Osteoblast (primary cell): ENCODE data around the gene SPHK1. TPM values are rescaled to one million over a fixed set of nuclear protein-coding genes. Genes with fewer than 3 reads are reported as not detected.

Experiments used
- DNase-seq: peaks from one replicate; pipeline ENCODE4 v3.0.0; 2011; ENCODE audit warnings: low spot score, mixed read lengths; ENCODE audit not compliant: insufficient read length; ENCODE audit errors: missing footprints
- H2AFZ ChIP-seq: 2 replicates; pipeline ENCODE4 v1.6.0; 2011; ENCODE audit warnings: mild to moderate bottlenecking, low read length
- H3K27ac ChIP-seq: 2 replicates; pipeline ENCODE4 v1.5.1; 2011; ENCODE audit warnings: mild to moderate bottlenecking, low read depth, low read length, moderate library complexity
- H3K27me3 ChIP-seq: 2 replicates; pipeline ENCODE4 v1.6.0; 2012; ENCODE audit warnings: mild to moderate bottlenecking, control low read depth, inconsistent platforms, low read length, moderate library complexity; ENCODE audit not compliant: insufficient read depth
- H3K36me3 ChIP-seq: 2 replicates; pipeline ENCODE4 v1.5.1; 2011; ENCODE audit warnings: mild to moderate bottlenecking, low read length, control low read depth, moderate library complexity; ENCODE audit not compliant: insufficient read depth
- H3K4me1 ChIP-seq: 2 replicates; pipeline ENCODE4 v1.5.1; 2011; ENCODE audit warnings: mild to moderate bottlenecking, low read length, control low read depth, moderate library complexity; ENCODE audit not compliant: insufficient read depth
- H3K4me2 ChIP-seq: 2 replicates; pipeline ENCODE4 v1.6.0; 2011; ENCODE audit warnings: mild to moderate bottlenecking, low read length; ENCODE audit not compliant: insufficient read depth
- H3K4me3 ChIP-seq: fragments of 200-600 bp; sonication (generic); 3 replicates; pipeline ENCODE4 v1.5.1; 2012; ENCODE audit warnings: mild to moderate bottlenecking, low read length, inconsistent platforms; ENCODE audit not compliant: insufficient read depth
- H3K79me2 ChIP-seq: 2 replicates; pipeline ENCODE4 v1.6.0; 2012; ENCODE audit warnings: mild to moderate bottlenecking, low read length, control low read depth, inconsistent platforms; ENCODE audit not compliant: insufficient read depth
- H3K9me3 ChIP-seq: 2 replicates; pipeline ENCODE4 v1.5.1; 2011; ENCODE audit warnings: low read depth, low read length, control low read depth
- H4K20me1 ChIP-seq: 2 replicates; pipeline ENCODE4 v1.6.0; 2012; ENCODE audit warnings: mild to moderate bottlenecking, low read length, control low read depth; ENCODE audit not compliant: insufficient read depth
- CTCF ChIP-seq: IDR thresholded peaks from 2 replicates; pipeline ENCODE4 v1.5.1; 2011; ENCODE audit warnings: mild to moderate bottlenecking, low read depth, low read length, moderate library complexity; ENCODE audit errors: extremely low read depth
- total RNA-seq: library from RNA; depleted of rRNA; stranded (reverse); fragments of >200 nt; gene quantifications from 2 replicates; pipeline ENCODE4 v1.2.3, GENCODE V29; 2012

The SPHK1 gene
- total RNA-seq, 1 donor: 112 TPM

- H4K20me1 ChIP-seq: no peaks in the 10 kb centered on the region
- H3K27ac ChIP-seq: peak overlapping the region; percentile 99
- peak; percentile 29 for DNase-seq
- no peak overlapping the region for H2AFZ ChIP-seq
- H3K4me2 ChIP-seq: no peak overlapping the region
- no peak overlapping the region for H3K4me3 ChIP-seq
- no peaks in the 10 kb centered on the region for H3K9me3 ChIP-seq
- H3K79me2 ChIP-seq: no peaks in the 10 kb centered on the region
- TF ChIP-seq CTCF: no peak
- H3K27me3 ChIP-seq: no peaks in the 10 kb centered on the region
- H3K36me3 ChIP-seq: no peaks in the 10 kb centered on the region
- H3K4me1 ChIP-seq: peaks cover 32% of the 10 kb centered on the region
Measured at GRCh38 chr17:76369379-76369778, 15.0 kb upstream of the SPHK1 start.

DNA sequence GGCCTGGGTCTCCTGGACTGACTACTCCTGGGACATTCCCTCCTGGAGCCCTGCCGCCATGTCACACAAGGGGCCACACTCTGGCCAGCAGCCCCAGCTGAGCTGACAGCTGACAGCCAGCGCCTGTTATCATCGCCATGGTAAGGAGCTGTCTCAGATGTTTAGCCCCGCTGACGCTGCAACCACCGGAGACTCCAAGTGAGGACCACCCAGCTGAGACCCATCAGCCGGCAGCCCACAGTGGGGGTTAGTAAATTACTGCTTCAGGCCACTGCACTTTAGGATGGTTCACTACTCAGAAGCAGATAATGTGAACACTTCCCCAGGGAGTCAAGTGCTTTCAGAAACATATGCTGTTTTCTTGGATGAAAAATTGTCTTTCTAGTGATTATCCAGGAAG is 14.6 kb upstream of the SPHK1 start:
- H3K4me1 ChIP-seq: peaks cover 32% of the 10 kb centered on the region
- no peaks in the 10 kb centered on the region for H3K9me3 ChIP-seq
- H3K27me3 ChIP-seq: no peaks in the 10 kb centered on the region
- no peaks in the 10 kb centered on the region for H3K79me2 ChIP-seq
- no peak for TF ChIP-seq CTCF
- H4K20me1 ChIP-seq: no peaks in the 10 kb centered on the region
- H3K4me3 ChIP-seq: no peak overlapping the region
- peak overlapping the region; percentile 99 for H3K27ac ChIP-seq
- H3K4me2 ChIP-seq: peak overlapping the region; percentile 22
- H2AFZ ChIP-seq: no peak overlapping the region
- DNase-seq: peak; percentile 15
- H3K36me3 ChIP-seq: no peaks in the 10 kb centered on the region

- H3K27ac ChIP-seq: peak overlapping the region; percentile 99
- peak; percentile 85 for TF ChIP-seq CTCF
- no peaks in the 10 kb centered on the region for H3K27me3 ChIP-seq
- no peaks in the 10 kb centered on the region for H4K20me1 ChIP-seq
- H3K9me3 ChIP-seq: no peaks in the 10 kb centered on the region
- no peak overlapping the region for H3K4me3 ChIP-seq
- no peaks in the 10 kb centered on the region for H3K36me3 ChIP-seq
- H3K4me2 ChIP-seq: peak overlapping the region; percentile 22
- peak; percentile 92 for DNase-seq
- no peaks in the 10 kb centered on the region for H3K79me2 ChIP-seq
- H2AFZ ChIP-seq: no peak overlapping the region
- H3K4me1 ChIP-seq: peaks cover 32% of the 10 kb centered on the region
Measured at GRCh38 chr17:76370261-76370993, 14.0 kb upstream of the SPHK1 start.

DNA sequence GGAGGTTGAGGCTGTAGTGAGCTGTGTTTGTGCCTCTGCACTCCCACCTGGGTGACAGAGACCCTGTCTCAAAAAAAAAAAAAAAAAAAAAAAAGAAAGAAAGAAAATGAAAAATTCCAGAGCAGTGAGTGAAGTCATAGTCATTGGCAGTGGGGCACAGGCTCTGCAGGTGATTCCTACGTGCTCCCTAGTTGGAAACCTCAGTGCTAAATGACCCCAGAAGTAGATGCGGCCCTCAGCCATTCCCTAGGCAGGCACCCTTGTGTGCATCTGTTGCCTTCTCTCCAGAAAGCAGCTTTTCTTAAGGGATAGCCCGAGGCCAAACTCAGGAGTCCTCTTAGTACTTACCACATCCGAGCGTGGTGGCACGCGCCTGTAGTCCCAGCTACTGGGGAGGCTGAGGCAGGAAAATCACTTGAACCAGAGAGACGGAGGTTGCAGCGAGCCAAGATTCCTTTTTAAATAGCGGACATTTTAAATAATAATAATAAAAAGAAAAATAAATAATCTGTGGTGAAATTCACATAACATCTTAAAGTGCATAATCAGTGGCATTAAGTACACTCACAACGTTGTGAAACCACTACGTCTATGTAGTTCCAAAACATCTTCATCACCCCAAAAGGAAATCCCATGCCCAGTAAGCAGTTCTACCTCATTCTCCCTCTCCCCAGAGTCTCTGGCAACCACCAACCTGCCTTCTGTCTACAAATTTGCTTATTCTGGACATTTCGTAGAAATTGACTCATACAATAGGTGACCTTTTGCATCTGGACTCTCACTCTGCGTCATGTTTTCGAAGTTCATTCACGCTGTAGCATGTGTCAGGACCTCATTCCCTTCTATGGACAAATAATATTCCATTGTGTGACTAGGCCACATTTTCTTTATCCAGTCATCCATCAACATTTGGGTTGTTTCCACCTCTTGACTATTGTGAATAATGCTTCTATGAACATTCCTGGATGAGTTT is 12.5 kb upstream of the SPHK1 start:
- H3K4me1 ChIP-seq: peaks cover 40% of the 10 kb centered on the region
- no peaks in the 10 kb centered on the region for H3K79me2 ChIP-seq
- no peak overlapping the region for H2AFZ ChIP-seq
- H3K27me3 ChIP-seq: no peaks in the 10 kb centered on the region
- peak overlapping the region; percentile 20 for H3K4me2 ChIP-seq
- no peaks in the 10 kb centered on the region for H3K36me3 ChIP-seq
- no peak for TF ChIP-seq CTCF
- H4K20me1 ChIP-seq: no peaks in the 10 kb centered on the region
- no peak overlapping the region for H3K4me3 ChIP-seq
- H3K27ac ChIP-seq: peak overlapping the region; percentile 99
- H3K9me3 ChIP-seq: no peaks in the 10 kb centered on the region
- peak; percentile 91 for DNase-seq
